GM23248 (cell line): ENCODE measurements around the gene CACNA1C. TPM values are rescaled to one million over a fixed set of nuclear protein-coding genes. Genes with fewer than 3 reads are reported as not detected.
A peak's percentile ranks its signal among the peaks of the same experiment; 100 is the strongest.

Experiments
- DNase-seq: peaks from one replicate; pipeline ENCODE4 v3.0.0-alpha.2; 2015
- H2AFZ ChIP-seq: fragments of 200-600 bp; sonication (generic); 2 replicates; pipeline ENCODE4 v1.6.1; 2016; ENCODE audit warnings: antibody characterized with exemption
- H3F3A ChIP-seq: fragments of 200-600 bp; sonication (generic); 2 replicates; pipeline ENCODE4 v1.6.1; 2016; ENCODE audit warnings: mild to moderate bottlenecking, antibody characterized with exemption, mixed run types; ENCODE audit not compliant: insufficient read depth
- H3K27ac ChIP-seq: fragments of 200-600 bp; sonication (generic); 2 replicates; pipeline ENCODE4 v1.5.1; 2016; ENCODE audit warnings: mild to moderate bottlenecking
- H3K27me3 ChIP-seq: fragments of 200-600 bp; sonication (generic); replicated peaks from 2 replicates; pipeline ENCODE4 v1.6.1; 2016; ENCODE audit warnings: mild to moderate bottlenecking; ENCODE audit not compliant: insufficient read depth
- H3K36me3 ChIP-seq: fragments of 200-600 bp; sonication (generic); 2 replicates; pipeline ENCODE4 v1.6.1; 2016; ENCODE audit warnings: low read depth, mild to moderate bottlenecking
- H3K4me1 ChIP-seq: fragments of 200-600 bp; sonication (generic); 2 replicates; pipeline ENCODE4 v1.6.1; 2016; ENCODE audit warnings: mild to moderate bottlenecking; ENCODE audit not compliant: insufficient read depth
- H3K4me2 ChIP-seq: fragments of 200-600 bp; sonication (generic); one replicate; pipeline ENCODE4 v1.6.1; 2016; ENCODE audit warnings: mild to moderate bottlenecking; ENCODE audit not compliant: unreplicated experiment
- H3K4me3 ChIP-seq: fragments of 200-600 bp; sonication (generic); 2 replicates; pipeline ENCODE4 v1.5.1; 2016; ENCODE audit warnings: mild to moderate bottlenecking
- H3K79me2 ChIP-seq: fragments of 200-600 bp; sonication (generic); 2 replicates; pipeline ENCODE4 v1.6.1; 2016; ENCODE audit warnings: mild to moderate bottlenecking; ENCODE audit not compliant: insufficient read depth
- H3K9ac ChIP-seq: fragments of 200-600 bp; sonication (generic); 2 replicates; pipeline ENCODE4 v1.6.1; 2016; ENCODE audit warnings: mild to moderate bottlenecking
- H3K9me2 ChIP-seq: fragments of 200-600 bp; sonication (generic); 2 replicates; pipeline ENCODE4 v1.6.1; 2016; ENCODE audit warnings: mixed run types, mild to moderate bottlenecking, moderate library complexity; ENCODE audit not compliant: insufficient read depth
- H3K9me3 ChIP-seq: fragments of 200-600 bp; sonication (generic); one replicate; pipeline ENCODE4 v1.6.1; 2017; ENCODE audit warnings: low read depth
- H4K20me1 ChIP-seq: fragments of 200-600 bp; sonication (generic); 2 replicates; pipeline ENCODE4 v1.6.0; 2016; ENCODE audit not compliant: insufficient read depth
- EZH2 ChIP-seq: fragments of 200-600 bp; sonication (generic); IDR thresholded peaks from 2 replicates; pipeline ENCODE4 v1.6.1; 2018; ENCODE audit warnings: antibody characterized with exemption, mild to moderate bottlenecking; ENCODE audit not compliant: insufficient read depth, poor library complexity, severe bottlenecking
- EZH2phosphoT487 ChIP-seq: fragments of 200-600 bp; sonication (generic); IDR thresholded peaks from 2 replicates; pipeline ENCODE4 v1.6.1; 2018; ENCODE audit warnings: antibody characterized with exemption, moderate library complexity, mild to moderate bottlenecking, low read depth; ENCODE audit not compliant: insufficient read depth
- WGBS, 2 experiments: methylation state at CpG; one replicate each; pipeline ENCODE4 v1.1.6; 2015 to 2017; ENCODE audit warnings: low lambda C conversion rate in 2 of 2, low coverage in 1 of 2; ENCODE audit errors: missing lambda C conversion rate in 2 of 2; 5-methylcytosine and 5-hydroxymethylcytosine counted together
- in situ Hi-C: fragments of 300-500 bp; cut with MboI; formaldehyde crosslinking; loops from 2 replicates; pipeline ENCODE4 v1.15.0; 2020
- polyA plus RNA-seq: library from polyadenylated mRNA; unstranded; fragments of >200 nt; fragmentation: Nextera tagmentation; extraction: Ambion mirVana; gene quantifications from 2 replicates; pipeline ENCODE4 v1.2.1, GENCODE V29; 2016
- total RNA-seq: library from RNA; depleted of rRNA; stranded (reverse); fragments of >200 nt; shearing (Covaris generic); gene quantifications from 2 replicates; pipeline ENCODE4 v1.2.3, GENCODE V29; 2014

CACNA1C gene
- total and polyA plus RNA-seq, 2 experiments from 2014 or later, result 4.9 to 11.5 TPM

- H2AFZ ChIP-seq, result no peak overlapping the region
- H3K4me1 ChIP-seq, result 0 out of 2 replicates have a peak, but pooled peaks cover 3% of the 10 kb centered on the region
- 96 to 98% methylated on average over 7 of the region's 7 CpGs for WGBS, 2 experiments
- no peaks in the 10 kb centered on the region; the same call in 1 of the 2 replicates for H3F3A ChIP-seq
- no peaks in the 10 kb centered on the region; the same call in none of the 2 replicates for H4K20me1 ChIP-seq
- in situ Hi-C loops, result no loop called here
- no peak for DNase-seq
- H3K36me3 ChIP-seq, result peaks cover 10% of the 10 kb centered on the region; the same call in 1 of the 2 replicates
- H3K9me2 ChIP-seq, result no peaks in the 10 kb centered on the region
- TF ChIP-seq EZH2phosphoT487 (no peak), EZH2 (no peak)
- no peaks in the 10 kb centered on the region for H3K27me3 ChIP-seq
- no peak overlapping the region for H3K4me3 ChIP-seq
- no peak overlapping the region for H3K9ac ChIP-seq
- H3K9me3 ChIP-seq, result no peaks in the 10 kb centered on the region
- H3K79me2 ChIP-seq, result peaks cover 86% of the 10 kb centered on the region
- H3K27ac ChIP-seq, result no peak overlapping the region
- H3K4me2 ChIP-seq, result no peak overlapping the region
Measured at GRCh38 chr12:2112401-2112800, 59.6 kb downstream of the CACNA1C start.

GRCh38 chr12:2113119-2113912, 60.5 kb downstream of the CACNA1C start:
- in situ Hi-C loops, result no loop called here

GRCh38 chr12:2114071-2114470, 61.3 kb downstream of the CACNA1C start:
- 50 to 56% methylated on average over 2 of the region's 2 CpGs for WGBS, 2 experiments
- in situ Hi-C loops, result no loop called here
- no peak overlapping the region for H3K4me3 ChIP-seq
- no peaks in the 10 kb centered on the region for H3K27me3 ChIP-seq
- no peak overlapping the region for H2AFZ ChIP-seq
- no peak overlapping the region for H3K9ac ChIP-seq
- H3K9me3 ChIP-seq, result no peaks in the 10 kb centered on the region
- H3K27ac ChIP-seq, result no peak overlapping the region
- H3K9me2 ChIP-seq, result no peaks in the 10 kb centered on the region
- H3K36me3 ChIP-seq, result peaks cover 11% of the 10 kb centered on the region; the same call in 1 of the 2 replicates
- 0 out of 2 replicates have a peak, but pooled peaks cover 3% of the 10 kb centered on the region for H3K4me1 ChIP-seq
- peaks cover 83% of the 10 kb centered on the region for H3K79me2 ChIP-seq
- no peaks in the 10 kb centered on the region; the same call in 1 of the 2 replicates for H4K20me1 ChIP-seq
- no peaks in the 10 kb centered on the region; the same call in 1 of the 2 replicates for H3F3A ChIP-seq
- no peak overlapping the region for H3K4me2 ChIP-seq
- peak; percentile 34 for DNase-seq
- TF ChIP-seq EZH2, result no peak
- TF ChIP-seq EZH2phosphoT487, result no peak

More at GRCh38 chr12:2113119-2113912, 60.5 kb downstream of the CACNA1C start:
- Histone ChIP-seq H3K36me3 (peaks cover 11% of the 10 kb centered on the region; the same call in 1 of the 2 replicates), H3K27me3 (no peaks in the 10 kb centered on the region), H4K20me1 (no peaks in the 10 kb centered on the region; the same call in 1 of the 2 replicates), H3K9ac (no peak overlapping the region), H3K27ac (no peak overlapping the region), H3K79me2 (peaks cover 83% of the 10 kb centered on the region), H3K4me3 (no peak overlapping the region), H2AFZ (no peak overlapping the region), H3K9me3 (no peaks in the 10 kb centered on the region), H3K9me2 (no peaks in the 10 kb centered on the region), H3F3A (no peaks in the 10 kb centered on the region; the same call in 1 of the 2 replicates), H3K4me2 (no peak overlapping the region), H3K4me1 (0 out of 2 replicates have a peak, but pooled peaks cover 3% of the 10 kb centered on the region)
- no peak for TF ChIP-seq EZH2
- TF ChIP-seq EZH2phosphoT487, result no peak
- 51 to 58% methylated on average over 14 of the region's 14 CpGs for WGBS, 2 experiments
- DNase-seq, result no peak

- Histone ChIP-seq H2AFZ (no peak overlapping the region), H3K4me1 (0 out of 2 replicates have a peak, but pooled peaks cover 4% of the 10 kb centered on the region), H3K36me3 (peaks cover 11% of the 10 kb centered on the region; the same call in 1 of the 2 replicates), H3K27me3 (no peaks in the 10 kb centered on the region), H3K79me2 (peaks cover 73% of the 10 kb centered on the region), H3K4me2 (no peak overlapping the region), H3F3A (no peaks in the 10 kb centered on the region; the same call in 1 of the 2 replicates), H3K9me3 (no peaks in the 10 kb centered on the region), H4K20me1 (no peaks in the 10 kb centered on the region; the same call in 1 of the 2 replicates), H3K27ac (no peak overlapping the region), H3K9me2 (no peaks in the 10 kb centered on the region), H3K9ac (no peak overlapping the region), H3K4me3 (no peak overlapping the region)
- in situ Hi-C loops, result no loop called here
- WGBS, 2 experiments, result 97% methylated on average over 31 of the region's 31 CpGs
- no peak for DNase-seq
- TF ChIP-seq EZH2phosphoT487 (no peak), EZH2 (no peak)
Measured at GRCh38 chr12:2115101-2115845, 62.5 kb downstream of the CACNA1C start.
